GM12872 (cell line): ENCODE results near the gene COIL.

Experiments used
- CTCF ChIP-seq: IDR thresholded peaks from 3 replicates; pipeline ENCODE4 v1.5.1; 2011; ENCODE audit warnings: low read depth, mild to moderate bottlenecking, low read length, moderate library complexity; ENCODE audit not compliant: insufficient read depth

The COIL gene

GRCh38 chr17:56936697-56937322 lies 24.0 kb downstream of the COIL start:
- no peak for TF ChIP-seq CTCF

- TF ChIP-seq CTCF = no peak
These were observed 25.4 kb downstream of the COIL start for GRCh38 chr17:56935461-56935860.

GRCh38 chr17:56934280-56934679 lies 26.6 kb downstream of the COIL start:
- TF ChIP-seq CTCF = no peak

GRCh38 chr17:56933868-56934267 lies 27.0 kb downstream of the COIL start:
- no peak for TF ChIP-seq CTCF

DNA sequence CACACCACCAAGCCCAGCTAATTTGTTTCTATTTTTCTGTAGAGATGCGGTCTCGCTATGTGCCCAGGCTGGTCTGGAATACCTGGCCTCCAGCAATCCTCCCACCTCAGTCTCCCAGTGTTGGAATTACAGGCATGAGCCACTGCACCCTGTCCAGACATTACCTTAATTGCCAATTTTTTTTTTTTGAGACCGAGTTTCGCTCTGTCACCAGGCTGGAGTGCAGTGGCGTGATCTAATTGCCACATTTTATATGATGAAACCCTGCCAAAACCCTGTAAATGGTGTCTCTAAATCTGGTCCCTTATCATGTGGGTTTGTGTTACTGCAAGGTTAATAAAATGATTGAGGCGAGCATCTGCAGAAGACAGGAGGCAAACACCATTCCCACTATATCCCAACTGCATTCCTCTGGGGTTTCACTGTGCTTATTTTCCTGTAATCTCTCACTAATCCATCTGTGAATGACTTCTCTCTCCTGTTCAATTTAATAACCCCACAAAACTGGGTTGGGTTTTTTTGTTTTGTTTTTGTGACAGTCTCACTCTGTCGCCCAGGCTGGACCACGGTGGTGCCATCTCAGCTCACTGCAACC lies 27.6 kb downstream of the COIL start:
- TF ChIP-seq CTCF = no peak

DNA sequence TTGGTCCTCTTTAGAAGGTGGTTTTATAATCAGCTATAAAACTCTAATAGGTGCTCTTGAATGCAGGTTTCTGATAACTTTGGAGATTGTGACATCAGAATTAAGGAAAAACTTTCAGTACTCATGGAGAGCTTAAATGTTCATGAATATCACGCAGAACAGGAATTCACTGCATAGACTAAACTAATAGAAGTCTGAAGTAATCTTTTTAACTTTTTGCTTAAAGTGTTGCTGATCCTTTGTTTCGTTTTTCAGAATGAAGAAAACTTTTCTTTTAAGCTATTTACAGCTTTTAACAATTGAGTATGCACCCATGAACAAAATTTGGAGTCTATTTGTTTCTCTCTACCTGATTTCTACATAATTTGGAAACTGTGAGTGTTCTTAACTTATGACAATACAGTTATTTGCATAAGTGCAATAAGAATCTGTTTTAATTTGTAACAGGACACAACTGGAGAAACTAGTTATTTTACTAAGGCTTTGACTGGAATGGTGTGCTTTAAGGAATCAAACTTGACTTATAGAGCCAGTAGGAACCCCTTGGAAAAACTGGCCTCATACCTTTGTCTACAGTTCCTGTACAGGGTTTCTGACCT lies 30.0 kb downstream of the COIL start:
- no peak for TF ChIP-seq CTCF

- no peak for TF ChIP-seq CTCF
These were observed 31.4 kb downstream of the COIL start for GRCh38 chr17:56929362-56929969.
